ENCODE measurements around the gene OR10H5.
"Not testable (repeated sequence)": the region's sequence is repeated elsewhere in the genome, so short reads cannot be mapped to it uniquely, and the experiment has no call there.

OR10H5 gene

GRCh38 chr19:15812060-15812722 is 24.7 kb downstream of the OR10H5 start:
- FAIRE-seq, result no peak

- FAIRE-seq, result no peak
Measured at GRCh38 chr19:15813916-15814315, 26.5 kb downstream of the OR10H5 start.

DNA sequence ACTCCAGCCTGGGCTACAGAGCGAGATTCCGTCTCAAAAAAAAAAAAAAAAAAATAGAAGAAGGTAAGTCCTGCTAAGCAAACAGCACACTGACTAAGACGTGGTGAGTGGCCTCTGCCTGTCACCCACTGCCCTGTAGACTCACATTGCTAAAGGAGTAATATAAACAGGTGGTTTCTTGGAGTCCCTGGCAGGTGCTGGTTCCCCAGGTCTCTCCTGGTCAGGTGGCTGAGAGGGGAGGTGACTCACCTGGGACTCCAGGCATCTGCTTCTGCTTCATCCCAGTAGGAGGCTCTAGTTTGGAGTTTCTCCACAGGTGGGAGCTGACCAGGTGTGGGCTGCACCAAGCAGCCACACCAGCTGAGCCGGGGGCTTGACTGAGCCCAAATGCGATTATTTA is 27.8 kb downstream of the OR10H5 start, which contains the start of gene OR10H1:
Gene OR10H1, minus strand, starts transcription at position 359 of the 400 bp plus-strand sequence. CDS start 7,627 bp downstream, outside the sequence.
- no peak for FAIRE-seq

- FAIRE-seq, result no peak
Measured at GRCh38 chr19:15820646-15821045, 33.2 kb downstream of the OR10H5 start.

GRCh38 chr19:15825753-15826152 is 38.3 kb downstream of the OR10H5 start:
- no peak for FAIRE-seq

- no peak for FAIRE-seq
Measured at GRCh38 chr19:15828121-15828610, 40.7 kb downstream of the OR10H5 start.

DNA sequence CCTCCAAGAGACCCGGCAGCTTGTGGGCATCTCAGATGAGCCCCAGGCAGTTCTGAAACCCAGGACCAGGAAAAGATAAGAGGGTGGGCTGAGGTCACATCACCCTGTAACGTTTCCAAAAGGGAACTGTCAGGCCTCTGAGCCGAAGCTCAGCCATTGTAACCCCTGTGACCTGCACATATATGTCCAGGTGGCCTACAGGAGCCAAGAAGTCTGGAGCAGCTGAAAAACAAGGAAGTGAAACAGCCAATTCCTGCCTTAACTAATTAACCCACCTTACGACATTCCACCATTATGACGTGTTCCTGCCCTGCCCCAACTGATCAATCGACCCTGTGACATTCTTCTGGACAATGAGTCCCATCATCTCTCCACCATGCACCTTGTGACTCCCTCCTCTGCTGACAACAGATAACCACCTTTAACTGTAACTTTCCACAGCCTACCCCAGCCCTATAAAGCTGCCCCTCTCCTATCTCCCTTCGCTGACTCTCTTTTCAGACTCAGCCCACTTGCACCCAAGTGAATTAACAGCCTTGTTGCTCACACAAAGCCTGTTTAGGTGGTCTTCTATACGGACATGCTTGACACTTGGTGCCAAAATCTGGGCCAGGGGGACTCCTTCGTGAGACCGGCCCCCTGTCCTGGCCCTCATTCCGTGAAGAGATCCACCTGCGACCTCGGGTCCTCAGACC is 41.3 kb downstream of the OR10H5 start:
- not testable (repeated sequence) for FAIRE-seq

GRCh38 chr19:15829306-15829698 is 41.8 kb downstream of the OR10H5 start:
- no peak for FAIRE-seq

DNA sequence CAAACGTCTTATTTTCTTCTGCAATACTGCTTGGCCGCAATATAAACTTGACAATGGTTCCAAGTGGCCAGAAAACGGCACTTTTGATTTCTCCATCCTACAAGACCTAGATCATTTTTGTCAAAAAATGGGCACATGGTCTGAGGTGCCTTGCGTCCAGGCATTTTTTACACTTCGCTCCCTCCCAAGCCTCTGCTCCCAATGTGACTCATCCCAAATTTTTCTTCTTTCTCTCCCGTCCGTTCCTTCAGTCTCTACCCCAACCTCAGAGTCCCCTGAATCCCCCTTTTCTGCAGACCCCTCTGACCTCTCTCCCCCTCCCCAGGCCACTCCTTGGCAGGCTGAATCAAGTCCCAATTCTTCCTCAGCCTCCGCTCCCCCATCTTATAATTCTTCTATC is 42.3 kb downstream of the OR10H5 start:
- FAIRE-seq, result no peak

DNA sequence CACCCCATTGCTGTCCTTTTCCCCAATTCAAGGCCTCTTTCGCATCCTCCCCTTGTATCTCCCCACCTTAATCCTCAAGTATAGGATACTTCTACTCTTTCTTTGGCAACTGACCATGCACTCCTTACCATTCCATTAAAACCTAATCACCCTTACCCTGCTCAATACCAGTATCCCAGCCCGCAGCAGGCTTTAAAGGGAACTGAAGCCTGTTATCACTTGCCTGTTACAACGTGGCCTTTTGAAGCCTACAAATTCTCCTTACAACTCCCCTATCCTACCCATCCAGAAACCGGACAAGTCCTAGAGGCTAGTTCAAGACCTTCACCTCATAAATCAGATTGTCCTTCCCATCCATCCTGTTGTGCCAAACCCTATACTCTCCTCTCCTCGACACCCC is 44.2 kb downstream of the OR10H5 start:
- FAIRE-seq, result no peak

DNA sequence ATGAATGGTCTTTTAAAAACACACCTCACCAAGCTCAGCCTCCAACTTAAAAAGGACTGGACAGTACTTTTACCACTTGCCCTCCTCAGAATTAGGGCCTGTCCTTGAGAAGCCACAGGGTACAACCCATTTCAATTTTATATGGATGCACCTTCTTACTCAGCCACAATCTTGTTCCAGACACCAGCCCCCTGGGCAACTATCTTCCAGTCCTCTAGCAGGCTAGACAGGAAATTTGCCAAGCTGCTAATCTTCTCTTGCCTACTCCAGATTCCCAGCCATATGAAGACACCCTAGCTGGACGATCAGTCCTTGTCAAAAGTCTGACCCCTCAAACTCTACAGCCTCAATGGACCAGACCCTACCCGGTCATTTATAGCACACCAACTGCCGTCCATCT is 46.8 kb downstream of the OR10H5 start:
- not testable (repeated sequence) for FAIRE-seq

DNA sequence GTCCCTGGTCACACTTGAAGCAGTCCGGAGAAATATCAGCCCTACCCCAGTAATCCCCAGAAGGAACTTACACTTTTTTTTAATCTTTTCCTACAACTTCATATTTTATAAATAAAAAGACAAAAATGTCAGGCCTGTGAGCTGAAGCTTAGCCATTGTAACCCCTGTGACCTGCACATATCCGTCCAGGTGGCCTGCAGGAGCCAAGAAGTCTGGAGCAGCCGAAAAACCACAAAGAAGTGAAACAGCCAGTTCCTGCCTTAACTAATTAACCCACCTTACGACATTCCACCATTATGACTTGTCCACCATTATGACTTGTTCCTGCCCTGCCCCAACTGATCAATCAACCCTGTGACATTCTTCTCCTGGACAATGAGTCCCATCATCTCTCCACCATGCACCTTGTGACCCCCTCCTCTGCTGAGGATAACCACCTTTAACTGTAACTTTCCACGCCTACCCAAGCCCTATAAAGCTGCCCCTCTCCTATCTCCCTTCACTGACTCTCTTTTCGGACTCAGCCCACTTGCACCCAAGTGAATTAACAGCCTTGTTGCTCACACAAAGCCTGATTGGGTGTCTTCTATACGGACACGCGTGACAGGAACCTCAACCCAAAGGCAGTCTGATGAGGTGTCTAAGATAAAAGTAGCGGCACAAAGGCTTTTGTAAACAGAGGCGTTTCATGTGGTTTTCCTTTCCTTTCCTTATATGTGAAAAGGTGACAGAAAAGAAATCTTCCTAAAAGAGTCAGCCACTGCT is 48.3 kb downstream of the OR10H5 start:
- not testable (repeated sequence) for FAIRE-seq

DNA sequence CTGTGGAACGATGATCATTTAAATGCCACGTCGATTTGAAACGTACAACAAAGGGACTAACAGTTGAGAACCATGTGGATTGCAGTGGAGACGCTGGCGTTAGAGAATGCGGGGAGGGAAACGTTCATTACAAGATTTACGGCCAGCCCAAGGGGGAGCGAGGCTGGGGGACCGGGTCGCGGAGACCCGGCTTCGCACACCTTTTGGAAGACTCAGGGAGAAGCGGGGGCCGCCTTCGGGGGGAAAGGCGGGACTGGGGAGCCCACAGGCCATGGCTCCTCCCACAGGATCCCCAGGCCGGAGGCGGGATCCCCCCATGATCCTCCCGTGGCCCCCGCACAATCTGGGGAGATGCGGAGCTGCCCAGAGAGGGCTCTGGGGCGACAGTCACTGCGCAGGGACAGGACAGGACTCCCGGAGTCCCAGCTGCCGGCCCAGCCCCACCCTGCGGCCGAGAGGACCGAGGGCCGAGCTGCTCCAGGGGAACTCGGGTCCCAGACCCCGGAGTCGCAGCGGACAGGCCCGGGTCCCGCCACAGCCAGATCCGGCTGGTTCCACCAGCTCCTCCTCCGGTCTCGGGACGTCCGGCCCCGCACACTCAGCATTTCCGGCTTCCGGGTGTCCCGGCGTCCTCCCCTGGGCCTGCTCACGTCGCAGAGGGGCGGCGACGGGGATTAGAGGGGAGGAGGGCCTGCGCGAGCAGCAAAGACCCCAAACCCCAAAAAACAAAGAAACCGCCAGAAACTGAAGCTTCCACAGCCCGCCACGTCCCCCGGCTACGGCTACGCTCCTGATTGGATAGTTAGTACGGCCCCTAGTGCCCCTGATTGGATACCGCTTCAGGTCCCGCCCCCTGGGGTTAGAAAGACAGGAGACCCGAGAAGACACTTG is 49.1 kb downstream of the OR10H5 start:
- FAIRE-seq, result peak; percentile 97

DNA sequence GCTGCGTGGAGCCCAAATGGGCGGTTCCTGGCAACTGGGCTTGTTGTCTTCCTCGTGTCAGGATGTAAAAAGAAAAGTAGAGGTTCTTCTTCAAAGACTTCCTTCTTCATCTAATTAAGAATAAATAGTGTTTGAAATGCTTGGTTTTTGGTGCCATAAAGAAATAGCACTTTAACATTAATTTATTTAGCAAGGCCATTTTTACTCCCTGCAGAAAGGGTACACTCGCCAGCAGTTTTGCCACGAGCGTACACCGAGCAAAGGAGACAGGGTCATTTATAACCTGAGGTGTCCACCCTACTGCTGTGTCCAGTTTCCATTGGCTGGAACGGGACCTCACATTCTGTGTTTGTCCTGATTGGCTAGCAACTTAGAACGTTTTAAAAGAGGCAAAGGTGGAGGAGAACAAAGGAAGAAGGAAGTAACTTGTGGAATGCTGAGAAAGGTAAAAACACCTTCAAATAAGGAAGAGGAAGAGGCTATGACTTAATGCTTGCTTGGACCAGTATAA is 49.8 kb downstream of the OR10H5 start:
- no peak for FAIRE-seq

DNA sequence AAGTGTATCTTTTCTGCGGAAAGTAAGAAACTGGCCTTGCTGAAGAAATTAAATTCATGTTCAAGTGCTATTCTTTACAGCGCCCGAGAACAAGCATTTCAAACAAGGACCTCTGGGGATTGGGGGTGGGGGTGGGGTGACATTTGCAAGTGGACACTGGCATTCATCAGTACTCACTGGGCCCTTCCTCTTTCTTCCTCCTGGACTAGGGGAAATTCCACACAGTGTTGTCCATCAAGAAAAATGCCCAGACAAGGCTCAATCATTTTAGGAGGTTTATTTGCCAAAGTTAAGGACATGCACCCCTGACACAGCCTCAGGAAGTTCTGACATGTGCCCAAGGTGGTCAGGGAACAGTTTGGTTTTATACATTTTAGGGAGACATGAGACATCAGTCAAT is 50.9 kb downstream of the OR10H5 start:
- FAIRE-seq, result no peak

DNA sequence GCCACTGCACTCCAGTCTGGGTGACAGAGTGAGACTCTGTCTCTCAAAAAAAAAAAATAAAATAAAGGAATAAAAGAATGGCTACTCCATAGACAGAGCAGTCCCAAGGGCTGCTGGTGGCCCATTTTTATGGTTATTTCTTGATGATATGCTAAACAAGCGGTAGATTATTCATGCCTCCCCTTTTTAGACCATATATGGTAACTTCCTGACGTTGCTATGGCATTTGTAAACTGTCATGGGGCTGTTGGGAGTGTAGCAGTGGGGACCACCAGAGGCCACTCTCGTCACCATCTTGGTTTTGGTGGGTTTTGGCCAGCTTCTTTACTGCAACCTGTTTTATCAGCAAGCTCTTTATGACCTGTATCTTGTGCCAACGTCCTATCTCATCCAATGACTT is 52.4 kb downstream of the OR10H5 start:
- FAIRE-seq, result not testable (repeated sequence)

DNA sequence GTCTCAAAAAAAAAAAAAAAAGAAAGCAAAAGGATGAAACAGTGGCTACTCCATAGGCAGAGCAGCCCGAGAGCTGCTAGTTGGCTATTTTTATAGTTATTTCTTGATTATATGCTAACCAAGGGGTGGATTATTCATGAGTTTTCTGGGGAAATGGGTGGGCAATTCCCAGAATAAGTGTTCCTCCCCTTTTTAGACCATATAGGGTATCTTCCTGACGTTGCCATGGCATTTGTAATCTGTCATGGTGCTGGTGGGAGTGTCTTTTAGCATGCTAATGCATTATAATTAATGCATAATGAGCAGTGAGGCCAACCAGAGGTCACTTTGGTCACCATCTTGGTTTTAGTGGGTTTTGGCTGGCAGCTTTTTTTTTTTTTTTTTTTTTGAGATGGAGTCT is 53.4 kb downstream of the OR10H5 start:
- FAIRE-seq, result no peak

DNA sequence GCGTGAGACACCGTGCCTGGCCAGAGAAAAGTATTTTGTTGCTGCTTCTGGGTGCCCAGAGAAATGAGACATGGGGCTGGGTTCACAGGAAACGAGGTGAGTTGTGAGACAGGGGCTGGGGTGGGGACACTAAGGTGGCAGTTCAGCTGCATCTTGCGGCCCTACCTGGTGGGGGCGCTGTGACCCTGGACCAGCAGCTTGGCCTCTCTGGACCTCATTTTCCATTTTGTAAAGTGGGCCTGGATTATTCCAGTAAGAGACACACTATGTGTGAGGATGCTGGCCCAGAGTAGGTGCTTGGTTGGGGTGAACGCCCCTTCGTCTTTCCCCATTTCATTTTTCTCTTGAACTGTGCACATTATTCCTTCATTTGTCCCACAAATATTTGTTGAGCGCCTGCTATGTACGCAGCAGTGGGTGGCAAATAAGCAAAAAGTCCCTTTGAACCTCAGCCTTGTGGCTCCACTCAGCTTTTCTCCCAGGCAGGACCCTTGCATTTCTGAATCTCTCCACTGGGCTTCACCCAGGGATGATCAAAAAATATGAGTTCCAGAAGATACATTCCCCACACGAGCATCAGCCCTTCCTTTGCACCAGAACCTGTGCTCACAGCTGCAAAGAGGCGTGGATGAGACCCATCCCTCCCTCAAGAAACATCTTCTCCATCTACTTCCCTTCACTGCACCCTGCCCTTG is 54.6 kb downstream of the OR10H5 start:
- FAIRE-seq, result no peak

DNA sequence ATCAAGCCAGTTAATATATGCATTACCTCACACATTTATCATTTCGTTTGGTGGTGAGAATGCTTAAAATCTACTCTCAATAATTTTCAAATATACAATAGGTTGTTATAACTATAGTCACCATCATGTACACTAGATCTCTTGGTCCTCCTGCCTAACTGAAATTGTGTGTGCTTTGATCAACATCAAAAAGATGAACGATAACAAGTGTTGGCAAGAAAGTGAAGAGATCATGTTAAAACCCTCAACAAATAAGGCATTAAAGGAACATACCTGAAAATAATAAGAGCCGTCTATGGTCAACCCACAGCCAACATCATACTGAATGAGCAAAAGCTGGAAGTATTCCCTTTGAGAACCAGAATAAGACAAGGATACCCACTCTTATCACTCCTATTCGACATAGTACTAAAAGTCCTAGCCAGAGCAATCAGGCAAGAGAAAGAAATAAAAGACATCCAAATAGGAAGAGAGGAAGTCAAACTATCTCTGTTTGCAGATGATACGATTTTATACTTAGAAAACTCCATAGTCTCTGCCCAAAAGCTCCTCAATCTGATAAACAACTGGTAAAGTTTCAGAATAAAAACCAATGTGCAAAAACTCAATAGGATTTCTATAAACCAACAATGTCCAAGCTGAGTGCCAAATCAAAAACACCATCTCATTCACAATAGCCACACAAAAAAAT is 55.9 kb downstream of the OR10H5 start:
- no peak for FAIRE-seq

- not testable (repeated sequence) for FAIRE-seq
Measured at GRCh38 chr19:15843894-15844222, 56.4 kb downstream of the OR10H5 start.

DNA sequence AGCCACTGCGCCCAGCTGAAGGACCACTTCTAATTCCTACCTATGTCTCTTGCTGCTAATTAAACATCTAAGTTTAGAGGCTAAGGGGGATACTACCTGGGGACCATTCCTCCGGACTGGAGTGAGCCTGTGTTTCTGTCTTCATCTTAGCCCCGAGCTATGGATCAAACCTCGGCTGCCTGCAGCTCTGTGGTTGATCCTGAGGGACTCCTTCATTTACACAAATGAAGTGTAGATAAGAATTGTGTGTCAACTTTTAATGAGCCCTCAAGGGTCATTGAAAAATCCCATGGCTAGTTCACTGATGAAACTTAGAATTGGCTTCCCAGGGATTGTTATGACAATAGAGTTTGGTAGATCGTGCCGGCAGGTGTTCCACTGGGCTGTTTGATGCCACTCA is 59.5 kb downstream of the OR10H5 start:
- FAIRE-seq, result no peak
